Endothelial cell (in vitro differentiated cells): ENCODE results near the gene H1-8. TPM values are rescaled to one million over a fixed set of nuclear protein-coding genes. Genes with fewer than 3 reads are reported as not detected.
A peak's percentile ranks its signal among the peaks of the same experiment; 100 is the strongest.

Experiments used
- DNase-seq: peaks from one replicate; pipeline ENCODE4 v3.0.0; 2021; ENCODE audit warnings: low spot score
- H3K27ac Mint-ChIP-seq: one replicate; pipeline ENCODE4 v1.8.0; 2021; ENCODE audit warnings: mixed read lengths, inconsistent platforms; ENCODE audit not compliant: unreplicated experiment
- H3K27me3 Mint-ChIP-seq: one replicate; pipeline ENCODE4 v1.8.0; 2021; ENCODE audit warnings: mild to moderate bottlenecking, moderate library complexity, mixed read lengths, inconsistent platforms; ENCODE audit not compliant: unreplicated experiment
- H3K36me3 Mint-ChIP-seq: one replicate; pipeline ENCODE4 v1.8.0; 2021; ENCODE audit warnings: mild to moderate bottlenecking, low read depth, mixed read lengths, inconsistent platforms; ENCODE audit not compliant: unreplicated experiment
- H3K4me1 Mint-ChIP-seq: one replicate; pipeline ENCODE4 v1.8.0; 2021; ENCODE audit warnings: mild to moderate bottlenecking, mixed read lengths, inconsistent platforms; ENCODE audit not compliant: unreplicated experiment
- H3K4me3 Mint-ChIP-seq: one replicate; pipeline ENCODE4 v1.8.0; 2021; ENCODE audit warnings: mild to moderate bottlenecking, mixed read lengths, inconsistent platforms; ENCODE audit not compliant: unreplicated experiment
- H3K9me3 Mint-ChIP-seq: one replicate; pipeline ENCODE4 v1.8.0; 2021; ENCODE audit warnings: mixed read lengths, inconsistent platforms; ENCODE audit not compliant: unreplicated experiment
- total RNA-seq: library from RNA; stranded (reverse); fragmentation: NEBNext Ultra II Directional; extraction: Animal tissue kit (Norgen Biotek cat#: 25700); gene quantifications from one replicate; pipeline ENCODE4 v1.2.1, GENCODE V29; 2021; ENCODE audit not compliant: unreplicated experiment
- TF ChIP-seq, protein P1 (sequence below): fragments of 200-600 bp; sonication (generic); IDR thresholded peaks from one replicate; pipeline ENCODE4 v1.5.0; 2021; ENCODE audit warnings: antibody characterized with exemption; ENCODE audit not compliant: unreplicated experiment

The H1-8 gene
- total RNA-seq, 1 donor from 2014 or later: 2.7 TPM

DNA sequence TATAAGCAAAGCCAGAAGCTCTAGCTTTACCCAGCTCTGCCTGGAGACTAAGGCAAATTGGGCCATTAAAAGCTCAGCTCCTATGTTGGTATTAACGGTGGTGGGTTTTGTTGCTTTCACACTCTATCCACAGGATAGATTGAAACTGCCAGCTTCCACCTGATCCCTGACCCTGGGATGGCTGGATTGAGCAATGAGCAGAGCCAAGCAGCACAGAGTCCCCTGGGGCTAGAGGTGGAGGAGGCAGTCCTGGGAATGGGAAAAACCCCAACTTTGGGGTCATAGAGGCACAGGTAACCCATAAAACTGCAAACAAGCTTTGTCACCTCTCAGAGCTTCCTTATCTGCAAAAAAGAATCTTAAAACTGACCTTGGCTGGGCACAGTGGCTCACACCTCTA, 7.9 kb upstream of the H1-8 start:
- H3K27me3 Mint-ChIP-seq: peaks cover 6% of the 10 kb centered on the region

DNA sequence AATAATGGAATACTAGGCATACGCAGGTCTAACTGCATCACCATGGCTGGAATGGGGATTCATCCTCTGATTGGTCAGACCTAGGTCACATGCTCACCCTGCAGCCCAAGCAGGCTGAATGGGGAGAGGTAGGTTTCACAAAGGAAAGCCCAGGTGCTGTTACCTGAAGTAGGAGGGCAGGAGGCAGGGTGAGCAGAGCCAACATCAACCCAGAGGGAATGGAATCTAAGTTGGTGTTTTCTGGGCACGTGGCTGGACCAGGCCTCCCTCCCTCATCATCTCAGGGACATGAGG, 6.7 kb upstream of the H1-8 start:
- Mint-ChIP-seq H3K27ac (no peak overlapping the region), H3K4me1 (peaks cover 16% of the 10 kb centered on the region), H3K9me3 (no peaks in the 10 kb centered on the region), H3K36me3 (no peaks in the 10 kb centered on the region), H3K4me3 (no peak overlapping the region), H3K27me3 (peaks cover 5% of the 10 kb centered on the region)
- TF ChIP-seq, protein P1, sequence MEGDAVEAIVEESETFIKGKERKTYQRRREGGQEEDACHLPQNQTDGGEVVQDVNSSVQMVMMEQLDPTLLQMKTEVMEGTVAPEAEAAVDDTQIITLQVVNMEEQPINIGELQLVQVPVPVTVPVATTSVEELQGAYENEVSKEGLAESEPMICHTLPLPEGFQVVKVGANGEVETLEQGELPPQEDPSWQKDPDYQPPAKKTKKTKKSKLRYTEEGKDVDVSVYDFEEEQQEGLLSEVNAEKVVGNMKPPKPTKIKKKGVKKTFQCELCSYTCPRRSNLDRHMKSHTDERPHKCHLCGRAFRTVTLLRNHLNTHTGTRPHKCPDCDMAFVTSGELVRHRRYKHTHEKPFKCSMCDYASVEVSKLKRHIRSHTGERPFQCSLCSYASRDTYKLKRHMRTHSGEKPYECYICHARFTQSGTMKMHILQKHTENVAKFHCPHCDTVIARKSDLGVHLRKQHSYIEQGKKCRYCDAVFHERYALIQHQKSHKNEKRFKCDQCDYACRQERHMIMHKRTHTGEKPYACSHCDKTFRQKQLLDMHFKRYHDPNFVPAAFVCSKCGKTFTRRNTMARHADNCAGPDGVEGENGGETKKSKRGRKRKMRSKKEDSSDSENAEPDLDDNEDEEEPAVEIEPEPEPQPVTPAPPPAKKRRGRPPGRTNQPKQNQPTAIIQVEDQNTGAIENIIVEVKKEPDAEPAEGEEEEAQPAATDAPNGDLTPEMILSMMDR: no peak
- DNase-seq: no peak

More for the DNA sequence above, 7.9 kb upstream of the H1-8 start:
- no peak for DNase-seq
- no peak overlapping the region for H3K4me3 Mint-ChIP-seq
- H3K9me3 Mint-ChIP-seq: no peaks in the 10 kb centered on the region
- peaks cover 4% of the 10 kb centered on the region for H3K36me3 Mint-ChIP-seq
- no peak overlapping the region for H3K27ac Mint-ChIP-seq
- TF ChIP-seq, protein P1: no peak
- H3K4me1 Mint-ChIP-seq: peaks cover 22% of the 10 kb centered on the region

- Mint-ChIP-seq H3K4me3 (no peak overlapping the region), H3K4me1 (peaks cover 12% of the 10 kb centered on the region), H3K27me3 (peaks cover 3% of the 10 kb centered on the region), H3K36me3 (no peaks in the 10 kb centered on the region), H3K27ac (no peak overlapping the region), H3K9me3 (no peaks in the 10 kb centered on the region)
- DNase-seq: no peak
- TF ChIP-seq, protein P1: no peak
Observed at GRCh38 chr3:129536804-129537203, 6.2 kb upstream of the H1-8 start.

DNA sequence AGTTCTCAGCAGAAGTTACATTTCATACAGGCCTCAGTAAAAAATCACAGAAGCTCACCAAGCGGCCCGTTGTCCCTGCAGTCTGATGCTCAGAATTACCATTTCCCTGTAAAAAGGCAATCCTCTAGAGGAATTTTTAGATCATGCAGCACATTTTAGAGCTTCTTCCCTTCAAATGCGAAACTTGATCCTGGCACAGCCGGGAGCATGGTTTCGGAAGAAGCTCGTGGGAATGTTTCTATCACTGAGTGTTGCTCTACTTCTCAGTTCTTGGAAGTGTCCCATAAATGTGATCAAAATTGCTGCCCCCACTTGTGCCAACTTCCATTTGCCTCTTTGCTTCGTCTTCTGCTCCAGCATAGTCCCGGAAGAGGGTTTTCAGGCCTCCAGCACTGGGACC, 3.8 kb upstream of the H1-8 start:
- Mint-ChIP-seq H3K36me3 (no peaks in the 10 kb centered on the region), H3K27me3 (peaks cover 14% of the 10 kb centered on the region), H3K9me3 (no peaks in the 10 kb centered on the region), H3K27ac (no peak overlapping the region), H3K4me1 (peaks cover 23% of the 10 kb centered on the region), H3K4me3 (no peak overlapping the region)
- DNase-seq: no peak
- TF ChIP-seq, protein P1: no peak

GRCh38 chr3:129540776-129541516, 2.0 kb upstream of the H1-8 start:
- Mint-ChIP-seq H3K36me3 (no peaks in the 10 kb centered on the region), H3K4me1 (peaks cover 27% of the 10 kb centered on the region), H3K27ac (peak overlapping the region; percentile 72), H3K27me3 (peaks cover 15% of the 10 kb centered on the region), H3K4me3 (no peak overlapping the region), H3K9me3 (no peaks in the 10 kb centered on the region)
- TF ChIP-seq, protein P1: no peak
- no peak for DNase-seq
